Measurements from ENCODE around the gene PARD3.
A peak's percentile ranks its signal among the peaks of the same experiment; 100 is the strongest.

Gene PARD3

DNA sequence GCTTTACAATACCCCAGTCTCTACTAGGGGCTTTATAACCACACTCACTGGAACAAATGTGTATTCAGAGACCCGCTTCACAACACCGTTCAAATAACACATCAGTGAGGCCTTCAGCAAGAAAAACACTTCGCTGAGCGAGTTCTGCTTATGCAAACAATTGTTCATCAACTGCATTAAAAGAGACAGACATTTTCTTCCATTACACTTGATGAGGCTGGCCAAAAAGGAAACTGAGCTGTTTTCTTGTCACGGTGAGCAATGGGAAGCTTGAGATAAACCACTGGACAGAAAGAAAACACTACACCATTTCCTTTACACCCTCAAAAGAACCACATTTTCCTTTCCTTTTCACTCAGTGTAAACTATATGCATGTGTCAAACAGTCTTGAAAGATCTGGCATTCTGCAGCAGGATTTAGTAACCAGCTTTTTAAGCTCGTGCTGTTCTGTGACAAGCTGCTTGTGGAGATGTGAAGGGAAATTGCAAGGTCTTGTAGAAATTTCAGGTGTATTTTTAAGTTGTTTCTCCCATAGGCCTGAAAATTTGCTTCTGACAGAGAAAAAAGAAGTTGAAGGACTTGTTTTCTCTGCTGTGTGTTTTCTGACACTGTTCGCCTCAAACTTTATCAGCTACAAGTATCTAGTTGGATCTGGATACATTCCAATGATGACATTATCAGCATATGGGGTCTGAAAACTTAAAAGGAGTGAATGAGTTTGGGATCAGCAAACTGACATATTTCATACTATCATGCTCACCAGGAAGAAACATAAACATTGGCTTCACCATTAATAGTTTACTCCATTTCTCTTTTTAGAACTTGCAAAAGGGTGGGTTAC lies 693.1 kb downstream of the PARD3 start:
- H3K4me3 ChIP-seq (ENCODE audit: low read depth, low read length), result no peak overlapping the region
- in situ Hi-C loops (cut with HindIII; ENCODE audit: low sequenced_read_pairs), result no loop called here
- peak; percentile 77 for DNase-seq (ENCODE audit: low read depth, low spot score)
- TF ChIP-seq, protein P1, sequence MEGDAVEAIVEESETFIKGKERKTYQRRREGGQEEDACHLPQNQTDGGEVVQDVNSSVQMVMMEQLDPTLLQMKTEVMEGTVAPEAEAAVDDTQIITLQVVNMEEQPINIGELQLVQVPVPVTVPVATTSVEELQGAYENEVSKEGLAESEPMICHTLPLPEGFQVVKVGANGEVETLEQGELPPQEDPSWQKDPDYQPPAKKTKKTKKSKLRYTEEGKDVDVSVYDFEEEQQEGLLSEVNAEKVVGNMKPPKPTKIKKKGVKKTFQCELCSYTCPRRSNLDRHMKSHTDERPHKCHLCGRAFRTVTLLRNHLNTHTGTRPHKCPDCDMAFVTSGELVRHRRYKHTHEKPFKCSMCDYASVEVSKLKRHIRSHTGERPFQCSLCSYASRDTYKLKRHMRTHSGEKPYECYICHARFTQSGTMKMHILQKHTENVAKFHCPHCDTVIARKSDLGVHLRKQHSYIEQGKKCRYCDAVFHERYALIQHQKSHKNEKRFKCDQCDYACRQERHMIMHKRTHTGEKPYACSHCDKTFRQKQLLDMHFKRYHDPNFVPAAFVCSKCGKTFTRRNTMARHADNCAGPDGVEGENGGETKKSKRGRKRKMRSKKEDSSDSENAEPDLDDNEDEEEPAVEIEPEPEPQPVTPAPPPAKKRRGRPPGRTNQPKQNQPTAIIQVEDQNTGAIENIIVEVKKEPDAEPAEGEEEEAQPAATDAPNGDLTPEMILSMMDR (IDR thresholded peaks at IDR 0.05; ENCODE audit: low read depth, low read length), result no peak

DNA sequence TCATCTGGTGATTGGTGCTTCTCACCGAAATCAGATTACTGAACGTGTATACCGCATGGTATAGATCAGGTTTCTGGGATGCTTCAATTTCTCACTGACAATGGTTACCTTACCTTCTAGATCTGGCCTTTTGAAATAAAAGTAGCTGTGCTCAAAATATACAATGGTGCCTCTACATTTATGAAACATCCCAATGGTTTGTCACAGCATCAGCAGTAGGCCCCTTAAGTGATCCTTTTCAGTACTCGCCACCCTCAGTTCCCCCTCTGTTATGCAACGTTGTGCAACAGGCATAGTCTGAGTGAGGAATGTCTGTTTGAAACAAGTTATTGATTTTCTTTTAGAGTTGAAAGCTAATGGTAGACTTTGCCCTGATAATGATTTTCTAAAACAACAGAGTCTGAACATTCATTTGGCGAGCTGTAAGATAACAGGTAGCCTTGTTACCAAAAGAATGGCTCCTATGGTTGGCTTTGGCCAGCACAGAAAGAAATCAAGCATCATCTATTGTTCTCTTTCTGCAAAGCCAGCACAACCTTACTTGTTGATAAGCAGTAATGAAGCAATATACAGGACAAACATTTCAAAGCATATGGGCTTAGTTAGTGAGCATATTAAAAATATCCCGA lies 693.9 kb downstream of the PARD3 start:
- in situ Hi-C loops (cut with HindIII; ENCODE audit: low sequenced_read_pairs), result no loop called here
- TF ChIP-seq, protein P1 (IDR thresholded peaks at IDR 0.05; ENCODE audit: low read depth, low read length), result no peak
- H3K4me3 ChIP-seq (ENCODE audit: low read depth, low read length), result no peak overlapping the region
- no peak for DNase-seq (ENCODE audit: low read depth, low spot score)

DNA sequence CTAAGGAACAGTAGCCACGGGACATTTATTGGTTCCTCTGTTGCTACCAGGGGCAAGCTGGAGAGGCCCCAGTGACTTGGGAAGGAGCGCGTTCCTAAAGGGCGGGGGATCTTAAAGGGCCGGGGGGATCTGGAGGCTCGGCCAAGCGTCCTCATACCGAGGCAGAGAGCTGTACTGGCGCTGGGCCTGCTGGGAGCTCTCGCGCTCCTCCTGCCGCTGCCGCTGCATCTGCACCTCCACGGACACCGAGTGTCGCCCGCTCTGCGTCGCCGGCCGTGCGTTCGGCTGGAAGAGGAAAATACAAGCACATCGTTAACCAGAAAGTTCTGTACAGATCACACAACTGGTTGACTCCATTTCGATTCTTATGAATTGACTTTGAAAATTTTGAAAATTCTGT lies 695.6 kb downstream of the PARD3 start:
- no peak overlapping the region for H3K4me3 ChIP-seq (ENCODE audit: low read depth, low read length)
- in situ Hi-C loops (cut with HindIII; ENCODE audit: low sequenced_read_pairs), result no loop called here
- TF ChIP-seq, protein P1 (IDR thresholded peaks at IDR 0.05; ENCODE audit: low read depth, low read length), result no peak
- no peak for DNase-seq (ENCODE audit: low read depth, low spot score)

DNA sequence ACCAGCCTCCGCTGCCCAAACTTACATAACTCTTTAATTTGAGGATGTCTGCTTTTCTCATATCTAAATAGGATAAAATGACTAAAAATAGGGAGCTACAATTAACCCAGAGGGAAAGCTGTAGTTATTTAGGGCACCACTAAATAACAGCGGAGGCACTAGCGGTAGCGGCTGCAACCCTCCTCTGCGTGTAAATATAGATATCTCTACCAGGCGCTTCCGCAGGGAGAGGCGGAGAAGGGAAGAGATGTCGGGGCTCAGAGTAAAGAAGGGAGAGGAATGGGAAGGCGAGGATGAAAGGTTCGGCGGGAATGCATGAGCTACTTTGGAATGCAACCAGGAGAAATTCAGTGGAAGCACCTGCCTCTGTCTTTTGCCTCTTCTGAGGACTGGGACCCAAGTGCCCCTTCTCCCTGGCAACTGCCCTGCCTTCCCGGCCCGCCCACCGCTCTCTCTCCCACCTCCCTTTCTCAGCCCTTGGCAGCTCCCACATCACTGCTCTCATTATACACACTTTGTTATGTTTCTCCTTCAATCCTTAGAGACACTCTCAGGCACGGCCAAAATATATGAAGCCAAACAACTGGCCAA lies 698.3 kb downstream of the PARD3 start:
- no peak overlapping the region for H3K4me3 ChIP-seq (ENCODE audit: low read depth, low read length)
- DNase-seq (ENCODE audit: low read depth, low spot score), result no peak
- TF ChIP-seq, protein P1 (IDR thresholded peaks at IDR 0.05; ENCODE audit: low read depth, low read length), result no peak
- in situ Hi-C loops (cut with HindIII; ENCODE audit: low sequenced_read_pairs), result no loop called here

DNA sequence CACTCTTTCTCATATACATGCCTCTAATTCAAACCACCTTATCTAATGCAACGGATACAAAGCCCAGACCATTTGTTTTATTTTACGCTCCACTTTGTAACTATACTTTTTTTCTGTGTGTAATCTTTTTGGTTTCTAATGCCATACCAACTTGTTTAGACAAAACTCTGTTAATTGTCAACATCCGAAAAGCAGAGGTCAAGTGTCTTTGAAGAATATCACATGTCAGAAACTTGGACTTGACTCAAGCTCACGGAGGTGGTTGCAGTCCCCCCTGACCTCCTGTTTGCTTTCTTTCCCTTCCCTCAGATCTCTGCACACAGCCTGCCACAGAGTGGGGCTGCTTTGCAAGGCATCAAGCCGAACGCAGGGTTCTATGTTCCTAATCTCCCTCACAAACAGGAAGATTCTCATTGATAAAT lies 698.9 kb downstream of the PARD3 start:
- peak; percentile 35 for DNase-seq (ENCODE audit: low read depth, low spot score)
- H3K4me3 ChIP-seq (ENCODE audit: low read depth, low read length), result no peak overlapping the region
- in situ Hi-C loops (cut with HindIII; ENCODE audit: low sequenced_read_pairs), result no loop called here
- TF ChIP-seq, protein P1 (IDR thresholded peaks at IDR 0.05; ENCODE audit: low read depth, low read length), result no peak

- no peak overlapping the region for H3K4me3 ChIP-seq (ENCODE audit: low read depth, low read length)
- TF ChIP-seq, protein P1 (IDR thresholded peaks at IDR 0.05; ENCODE audit: low read depth, low read length), result no peak
- in situ Hi-C loops (cut with HindIII; ENCODE audit: low sequenced_read_pairs), result no loop called here
- no peak for DNase-seq (ENCODE audit: low read depth, low spot score)
Measured at GRCh38 chr10:34114914-34115313, 700.2 kb downstream of the PARD3 start.
